WTC11 (cell line): Measurements from ENCODE around the gene PPP1R12B. TPM values are rescaled to one million over a fixed set of nuclear protein-coding genes. Genes with fewer than 3 reads are reported as not detected.

Experiments
- ATAC-seq: fragments of 200-7000 bp; cut with Tn5 transposase; 2 replicates; pipeline ENCODE4 v1.10.0; 2021; ENCODE audit warnings: mild to moderate bottlenecking, moderate library complexity
- CTCF ChIA-PET: fragments of 300-600 bp; sonication (Branson Sonifier 250); formaldehyde crosslinking; loops from one replicate; lab custom pipeline; 2021; ENCODE audit warnings: antibody characterized with exemption; lab: Charles Lee
- POLR2A ChIA-PET: fragments of 350-600 bp; sonication (Branson Sonifier 250); formaldehyde crosslinking; loops from one replicate; lab custom pipeline; 2021; ENCODE audit warnings: antibody characterized with exemption; lab: Charles Lee
- DNase-seq: peaks from one replicate; pipeline ENCODE4 v3.0.0; 2021; ENCODE audit warnings: low spot score
- H3K27ac Mint-ChIP-seq: 2 replicates; pipeline ENCODE4 v1.8.0; 2021; ENCODE audit warnings: mixed read lengths
- H3K27me3 Mint-ChIP-seq: 2 replicates; pipeline ENCODE4 v1.8.0; 2021; ENCODE audit warnings: low read depth, mild to moderate bottlenecking, moderate library complexity, mixed read lengths
- H3K36me3 Mint-ChIP-seq: 2 replicates; pipeline ENCODE4 v1.8.0; 2021; ENCODE audit warnings: mixed read lengths
- H3K4me1 Mint-ChIP-seq: 2 replicates; pipeline ENCODE4 v1.8.0; 2022; ENCODE audit warnings: mixed read lengths
- H3K4me3 Mint-ChIP-seq: 2 replicates; pipeline ENCODE4 v1.8.0; 2021; ENCODE audit warnings: mild to moderate bottlenecking, moderate library complexity, mixed read lengths
- H3K9me3 Mint-ChIP-seq: 2 replicates; pipeline ENCODE4 v1.8.0; 2021; ENCODE audit warnings: mixed read lengths
- ELF4 ChIP-seq: sonication (generic); formaldehyde crosslinking; IDR thresholded peaks from 2 replicates; pipeline ENCODE4 v1.8.1; 2022; ENCODE audit warnings: low read depth, mild to moderate bottlenecking, moderate library complexity, missing genetic modification reagents
- EMX1 ChIP-seq: fragments of 250-450 bp; sonication (Bioruptor Pico); IDR thresholded peaks from 2 replicates; pipeline ENCODE4 v1.8.0; 2021; ENCODE audit warnings: mild to moderate bottlenecking
- ESRRA ChIP-seq: sonication (generic); formaldehyde crosslinking; IDR thresholded peaks from 2 replicates; pipeline ENCODE4 v1.8.1; 2022; ENCODE audit warnings: mild to moderate bottlenecking, missing genetic modification reagents, borderline replicate concordance
- FOXK1 ChIP-seq: sonication (generic); formaldehyde crosslinking; IDR thresholded peaks from 2 replicates; pipeline ENCODE4 v1.8.0; 2022; ENCODE audit warnings: mild to moderate bottlenecking, moderate library complexity, missing genetic modification reagents
- GABPB1 ChIP-seq: sonication (generic); formaldehyde crosslinking; IDR thresholded peaks from 2 replicates; pipeline ENCODE4 v1.8.1; 2023; ENCODE audit warnings: mild to moderate bottlenecking, missing genetic modification reagents
- JAZF1 ChIP-seq: fragments of 250-450 bp; sonication (Bioruptor Pico); IDR thresholded peaks from 2 replicates; pipeline ENCODE4 v1.9.0; 2021; ENCODE audit warnings: moderate library complexity, mild to moderate bottlenecking, inconsistent platforms
- KAT7 ChIP-seq: sonication (generic); formaldehyde crosslinking; IDR thresholded peaks from 2 replicates; pipeline ENCODE4 v1.8.1; 2023; ENCODE audit warnings: missing genetic modification reagents, mild to moderate bottlenecking, borderline replicate concordance
- MXD4 ChIP-seq: fragments of 250-450 bp; sonication (Bioruptor Pico); IDR thresholded peaks from 2 replicates; pipeline ENCODE4 v1.8.0; 2021; ENCODE audit warnings: mild to moderate bottlenecking, moderate library complexity, borderline replicate concordance
- NFYB ChIP-seq: sonication (generic); formaldehyde crosslinking; conservative IDR thresholded peaks from 2 replicates; pipeline ENCODE4 v1.8.0; 2022; ENCODE audit warnings: low read depth, missing genetic modification reagents
- NR1H2 ChIP-seq: sonication (generic); formaldehyde crosslinking; IDR thresholded peaks from 2 replicates; pipeline ENCODE4 v1.9.0; 2021; ENCODE audit warnings: mild to moderate bottlenecking, moderate library complexity, missing genetic modification reagents
- RORB ChIP-seq: fragments of 250-450 bp; sonication (Bioruptor Pico); IDR thresholded peaks from 2 replicates; pipeline ENCODE4 v1.9.0; 2021; ENCODE audit warnings: mild to moderate bottlenecking
- TEAD4 ChIP-seq: sonication (generic); formaldehyde crosslinking; IDR thresholded peaks from 2 replicates; pipeline ENCODE4 v1.8.0; 2022; ENCODE audit warnings: mild to moderate bottlenecking, missing genetic modification reagents
- TP53 ChIP-seq: sonication (generic); formaldehyde crosslinking; IDR thresholded peaks from 2 replicates; pipeline ENCODE4 v1.8.1; 2023; ENCODE audit warnings: mild to moderate bottlenecking, missing genetic modification reagents
- ZNF396 ChIP-seq: fragments of 250-450 bp; sonication (Bioruptor Pico); IDR thresholded peaks from 2 replicates; pipeline ENCODE4 v1.8.0; 2021; ENCODE audit warnings: mild to moderate bottlenecking, moderate library complexity, borderline replicate concordance
- total RNA-seq: library from RNA; stranded (reverse); gene quantifications from 3 replicates; pipeline ENCODE4 v1.2.3, GENCODE V29; 2021
- TF ChIP-seq, protein P1 (sequence below): fragments of 250-450 bp; sonication (Bioruptor Pico); IDR thresholded peaks from 2 replicates; pipeline ENCODE4 v1.9.0; 2021; ENCODE audit warnings: mild to moderate bottlenecking
- TF ChIP-seq, protein P2 (sequence below): fragments of 250-450 bp; sonication (Bioruptor Pico); IDR thresholded peaks from 2 replicates; pipeline ENCODE4 v1.9.0; 2021; ENCODE audit warnings: mild to moderate bottlenecking, borderline replicate concordance
- TF ChIP-seq, protein P3 (sequence below): fragments of 250-450 bp; sonication (Bioruptor Pico); IDR thresholded peaks from 2 replicates; pipeline ENCODE4 v1.9.0; 2021; ENCODE audit warnings: moderate library complexity, mild to moderate bottlenecking, inconsistent platforms, borderline replicate concordance
- TF ChIP-seq, protein P4 (sequence below): sonication (generic); formaldehyde crosslinking; IDR thresholded peaks from 2 replicates; pipeline ENCODE4 v1.8.1; 2022; ENCODE audit warnings: missing genetic modification reagents, borderline replicate concordance
- TF ChIP-seq, protein P5 (sequence below): fragments of 250-450 bp; sonication (Bioruptor Pico); IDR thresholded peaks from 2 replicates; pipeline ENCODE4 v1.9.0; 2021; ENCODE audit warnings: mild to moderate bottlenecking
- TF ChIP-seq, protein P6 (sequence below): fragments of 250-450 bp; sonication (Bioruptor Pico); IDR thresholded peaks from 2 replicates; pipeline ENCODE4 v1.8.0; 2021; ENCODE audit warnings: mild to moderate bottlenecking

The PPP1R12B gene
- total RNA-seq, 1 experiment from 2014 or later: 19.2 TPM

DNA sequence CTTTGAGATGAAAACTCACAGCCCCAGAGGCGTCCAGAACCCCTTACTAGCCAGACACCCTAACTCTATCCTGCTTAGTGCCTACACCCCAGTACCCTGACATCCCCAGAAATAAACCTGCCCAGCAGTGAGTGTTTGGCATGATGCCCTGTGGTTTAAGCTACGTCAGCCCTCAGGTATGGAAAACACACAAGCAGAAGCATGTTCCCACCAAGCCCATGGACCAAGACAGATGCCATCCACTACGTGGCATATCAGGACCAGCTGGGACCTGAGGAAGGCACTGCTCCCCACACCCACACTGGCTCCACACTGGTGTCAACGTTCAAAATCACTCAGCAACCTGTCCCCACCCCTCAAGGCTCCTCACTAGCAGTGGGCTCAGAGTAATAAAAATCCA is 245.3 kb downstream of the PPP1R12B start:
- H3K27ac Mint-ChIP-seq: 0 out of 2 replicates have a peak overlapping the region, but pooled peaks have one; percentile 3
- no peaks in the 10 kb centered on the region for H3K27me3 Mint-ChIP-seq
- ChIA-PET CTCF (no interaction called here), POLR2A (no interaction called here)
- TF ChIP-seq NFYB (CRISPR knock-in tag) (no peak), RORB (CRISPR knock-in tag) (no peak), EMX1 (no peak), NR1H2 (CRISPR knock-in tag) (no peak), MXD4 (CRISPR knock-in tag) (no peak), ESRRA (no peak)
- TF ChIP-seq, protein P1, sequence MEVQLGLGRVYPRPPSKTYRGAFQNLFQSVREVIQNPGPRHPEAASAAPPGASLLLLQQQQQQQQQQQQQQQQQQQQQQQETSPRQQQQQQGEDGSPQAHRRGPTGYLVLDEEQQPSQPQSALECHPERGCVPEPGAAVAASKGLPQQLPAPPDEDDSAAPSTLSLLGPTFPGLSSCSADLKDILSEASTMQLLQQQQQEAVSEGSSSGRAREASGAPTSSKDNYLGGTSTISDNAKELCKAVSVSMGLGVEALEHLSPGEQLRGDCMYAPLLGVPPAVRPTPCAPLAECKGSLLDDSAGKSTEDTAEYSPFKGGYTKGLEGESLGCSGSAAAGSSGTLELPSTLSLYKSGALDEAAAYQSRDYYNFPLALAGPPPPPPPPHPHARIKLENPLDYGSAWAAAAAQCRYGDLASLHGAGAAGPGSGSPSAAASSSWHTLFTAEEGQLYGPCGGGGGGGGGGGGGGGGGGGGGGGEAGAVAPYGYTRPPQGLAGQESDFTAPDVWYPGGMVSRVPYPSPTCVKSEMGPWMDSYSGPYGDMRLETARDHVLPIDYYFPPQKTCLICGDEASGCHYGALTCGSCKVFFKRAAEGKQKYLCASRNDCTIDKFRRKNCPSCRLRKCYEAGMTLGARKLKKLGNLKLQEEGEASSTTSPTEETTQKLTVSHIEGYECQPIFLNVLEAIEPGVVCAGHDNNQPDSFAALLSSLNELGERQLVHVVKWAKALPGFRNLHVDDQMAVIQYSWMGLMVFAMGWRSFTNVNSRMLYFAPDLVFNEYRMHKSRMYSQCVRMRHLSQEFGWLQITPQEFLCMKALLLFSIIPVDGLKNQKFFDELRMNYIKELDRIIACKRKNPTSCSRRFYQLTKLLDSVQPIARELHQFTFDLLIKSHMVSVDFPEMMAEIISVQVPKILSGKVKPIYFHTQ: no peak
- TF ChIP-seq, protein P2, sequence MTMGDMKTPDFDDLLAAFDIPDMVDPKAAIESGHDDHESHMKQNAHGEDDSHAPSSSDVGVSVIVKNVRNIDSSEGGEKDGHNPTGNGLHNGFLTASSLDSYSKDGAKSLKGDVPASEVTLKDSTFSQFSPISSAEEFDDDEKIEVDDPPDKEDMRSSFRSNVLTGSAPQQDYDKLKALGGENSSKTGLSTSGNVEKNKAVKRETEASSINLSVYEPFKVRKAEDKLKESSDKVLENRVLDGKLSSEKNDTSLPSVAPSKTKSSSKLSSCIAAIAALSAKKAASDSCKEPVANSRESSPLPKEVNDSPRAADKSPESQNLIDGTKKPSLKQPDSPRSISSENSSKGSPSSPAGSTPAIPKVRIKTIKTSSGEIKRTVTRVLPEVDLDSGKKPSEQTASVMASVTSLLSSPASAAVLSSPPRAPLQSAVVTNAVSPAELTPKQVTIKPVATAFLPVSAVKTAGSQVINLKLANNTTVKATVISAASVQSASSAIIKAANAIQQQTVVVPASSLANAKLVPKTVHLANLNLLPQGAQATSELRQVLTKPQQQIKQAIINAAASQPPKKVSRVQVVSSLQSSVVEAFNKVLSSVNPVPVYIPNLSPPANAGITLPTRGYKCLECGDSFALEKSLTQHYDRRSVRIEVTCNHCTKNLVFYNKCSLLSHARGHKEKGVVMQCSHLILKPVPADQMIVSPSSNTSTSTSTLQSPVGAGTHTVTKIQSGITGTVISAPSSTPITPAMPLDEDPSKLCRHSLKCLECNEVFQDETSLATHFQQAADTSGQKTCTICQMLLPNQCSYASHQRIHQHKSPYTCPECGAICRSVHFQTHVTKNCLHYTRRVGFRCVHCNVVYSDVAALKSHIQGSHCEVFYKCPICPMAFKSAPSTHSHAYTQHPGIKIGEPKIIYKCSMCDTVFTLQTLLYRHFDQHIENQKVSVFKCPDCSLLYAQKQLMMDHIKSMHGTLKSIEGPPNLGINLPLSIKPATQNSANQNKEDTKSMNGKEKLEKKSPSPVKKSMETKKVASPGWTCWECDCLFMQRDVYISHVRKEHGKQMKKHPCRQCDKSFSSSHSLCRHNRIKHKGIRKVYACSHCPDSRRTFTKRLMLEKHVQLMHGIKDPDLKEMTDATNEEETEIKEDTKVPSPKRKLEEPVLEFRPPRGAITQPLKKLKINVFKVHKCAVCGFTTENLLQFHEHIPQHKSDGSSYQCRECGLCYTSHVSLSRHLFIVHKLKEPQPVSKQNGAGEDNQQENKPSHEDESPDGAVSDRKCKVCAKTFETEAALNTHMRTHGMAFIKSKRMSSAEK: no peak
- H3K9me3 Mint-ChIP-seq: no peaks in the 10 kb centered on the region
- H3K36me3 Mint-ChIP-seq: no peaks in the 10 kb centered on the region
- ATAC-seq: no peak
- no peak for DNase-seq
- H3K4me3 Mint-ChIP-seq: no peak overlapping the region
- no peaks in the 10 kb centered on the region for H3K4me1 Mint-ChIP-seq

DNA sequence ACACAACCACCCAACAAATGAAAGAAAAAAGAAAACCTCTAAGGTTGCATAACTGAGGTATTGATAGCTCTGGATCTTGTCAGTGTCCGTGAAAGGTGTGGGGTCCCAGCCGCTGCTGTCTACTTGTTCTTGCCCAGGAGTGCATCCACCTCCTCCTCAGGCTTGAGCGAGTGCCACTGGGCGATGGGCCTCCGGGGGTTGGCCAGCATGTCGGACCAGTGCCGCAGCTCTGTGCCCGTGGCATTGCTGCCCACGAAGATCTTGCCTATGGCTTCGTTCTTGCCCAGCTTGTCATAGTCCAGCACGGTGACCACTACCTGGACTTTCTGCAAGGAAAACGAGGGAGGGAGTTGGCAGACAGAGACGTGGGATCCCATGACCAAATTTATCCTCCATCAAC is 248.1 kb downstream of the PPP1R12B start:
- no peaks in the 10 kb centered on the region for H3K27me3 Mint-ChIP-seq
- ATAC-seq (no peak), DNase-seq (no peak)
- no peaks in the 10 kb centered on the region for H3K36me3 Mint-ChIP-seq
- ChIA-PET POLR2A (no interaction called here), CTCF (no interaction called here)
- no peak overlapping the region for H3K4me3 Mint-ChIP-seq
- H3K4me1 Mint-ChIP-seq: no peaks in the 10 kb centered on the region
- H3K27ac Mint-ChIP-seq: no peak overlapping the region
- TF ChIP-seq TP53 (CRISPR knock-in tag): no peak
- TF ChIP-seq ZNF396 (CRISPR knock-in tag): no peak
- TF ChIP-seq TEAD4 (CRISPR knock-in tag): no peak
- TF ChIP-seq, protein P3, sequence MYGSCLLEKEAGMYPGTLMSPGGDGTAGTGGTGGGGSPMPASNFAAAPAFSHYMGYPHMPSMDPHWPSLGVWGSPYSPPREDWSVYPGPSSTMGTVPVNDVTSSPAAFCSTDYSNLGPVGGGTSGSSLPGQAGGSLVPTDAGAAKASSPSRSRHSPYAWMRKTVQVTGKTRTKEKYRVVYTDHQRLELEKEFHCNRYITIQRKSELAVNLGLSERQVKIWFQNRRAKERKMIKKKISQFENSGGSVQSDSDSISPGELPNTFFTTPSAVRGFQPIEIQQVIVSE (CRISPR knock-in tag): no peak
- TF ChIP-seq, protein P4, sequence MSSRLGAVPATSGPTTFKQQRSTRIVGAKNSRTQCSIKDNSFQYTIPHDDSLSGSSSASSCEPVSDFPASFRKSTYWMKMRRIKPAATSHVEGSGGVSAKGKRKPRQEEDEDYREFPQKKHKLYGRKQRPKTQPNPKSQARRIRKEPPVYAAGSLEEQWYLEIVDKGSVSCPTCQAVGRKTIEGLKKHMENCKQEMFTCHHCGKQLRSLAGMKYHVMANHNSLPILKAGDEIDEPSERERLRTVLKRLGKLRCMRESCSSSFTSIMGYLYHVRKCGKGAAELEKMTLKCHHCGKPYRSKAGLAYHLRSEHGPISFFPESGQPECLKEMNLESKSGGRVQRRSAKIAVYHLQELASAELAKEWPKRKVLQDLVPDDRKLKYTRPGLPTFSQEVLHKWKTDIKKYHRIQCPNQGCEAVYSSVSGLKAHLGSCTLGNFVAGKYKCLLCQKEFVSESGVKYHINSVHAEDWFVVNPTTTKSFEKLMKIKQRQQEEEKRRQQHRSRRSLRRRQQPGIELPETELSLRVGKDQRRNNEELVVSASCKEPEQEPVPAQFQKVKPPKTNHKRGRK (CRISPR knock-in tag): no peak
- TF ChIP-seq KAT7 (CRISPR knock-in tag): no peak
- no peak for TF ChIP-seq ELF4 (CRISPR knock-in tag)
- no peak for TF ChIP-seq FOXK1 (CRISPR knock-in tag)
- TF ChIP-seq, protein P5, sequence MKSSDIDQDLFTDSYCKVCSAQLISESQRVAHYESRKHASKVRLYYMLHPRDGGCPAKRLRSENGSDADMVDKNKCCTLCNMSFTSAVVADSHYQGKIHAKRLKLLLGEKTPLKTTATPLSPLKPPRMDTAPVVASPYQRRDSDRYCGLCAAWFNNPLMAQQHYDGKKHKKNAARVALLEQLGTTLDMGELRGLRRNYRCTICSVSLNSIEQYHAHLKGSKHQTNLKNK (CRISPR knock-in tag): no peak
- TF ChIP-seq, protein P6, sequence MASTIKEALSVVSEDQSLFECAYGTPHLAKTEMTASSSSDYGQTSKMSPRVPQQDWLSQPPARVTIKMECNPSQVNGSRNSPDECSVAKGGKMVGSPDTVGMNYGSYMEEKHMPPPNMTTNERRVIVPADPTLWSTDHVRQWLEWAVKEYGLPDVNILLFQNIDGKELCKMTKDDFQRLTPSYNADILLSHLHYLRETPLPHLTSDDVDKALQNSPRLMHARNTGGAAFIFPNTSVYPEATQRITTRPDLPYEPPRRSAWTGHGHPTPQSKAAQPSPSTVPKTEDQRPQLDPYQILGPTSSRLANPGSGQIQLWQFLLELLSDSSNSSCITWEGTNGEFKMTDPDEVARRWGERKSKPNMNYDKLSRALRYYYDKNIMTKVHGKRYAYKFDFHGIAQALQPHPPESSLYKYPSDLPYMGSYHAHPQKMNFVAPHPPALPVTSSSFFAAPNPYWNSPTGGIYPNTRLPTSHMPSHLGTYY: no peak
- TF ChIP-seq GABPB1 (CRISPR knock-in tag): no peak
- no peak for TF ChIP-seq JAZF1
- TF ChIP-seq, all 79 proteins: peak for 0
- no peaks in the 10 kb centered on the region for H3K9me3 Mint-ChIP-seq
